IPS DF 4.7 (cell line): ENCODE data around the gene LCN6.
"Not testable (repeated sequence)": the region's sequence is repeated elsewhere in the genome, so short reads cannot be mapped to it uniquely, and the experiment has no call there.

Source experiments
- DNase-seq: peaks from one replicate; pipeline ENCODE4 v3.0.0-alpha.2; 2013; ENCODE audit warnings: low spot score; ENCODE audit errors: extremely low read depth

LCN6 gene

DNA sequence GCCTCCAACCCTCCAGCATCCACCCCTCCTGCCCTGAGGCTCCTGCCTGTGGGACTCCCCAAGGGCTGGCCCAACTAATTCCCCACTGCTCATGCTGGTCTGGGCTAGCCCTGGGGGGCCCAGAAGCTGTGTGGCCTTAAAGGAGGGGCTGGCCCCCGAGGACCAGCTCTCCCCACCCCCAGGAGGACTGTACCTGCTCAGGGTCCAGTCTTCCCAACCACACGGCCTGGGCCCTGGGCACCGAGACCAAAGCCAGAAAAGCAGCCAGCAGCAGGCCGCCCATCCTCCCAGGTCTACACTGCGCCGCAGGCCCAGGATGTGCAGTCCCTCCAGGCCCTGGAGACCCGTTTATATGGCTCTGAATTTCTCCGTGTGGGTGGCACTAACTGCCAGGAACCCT, at the start of gene LCN6:
Gene LCN6, minus strand, starts transcription at position 325 of the 400 bp plus-strand sequence. Its CDS starts 42 bp downstream, at position 283.
- no peak for DNase-seq

DNA sequence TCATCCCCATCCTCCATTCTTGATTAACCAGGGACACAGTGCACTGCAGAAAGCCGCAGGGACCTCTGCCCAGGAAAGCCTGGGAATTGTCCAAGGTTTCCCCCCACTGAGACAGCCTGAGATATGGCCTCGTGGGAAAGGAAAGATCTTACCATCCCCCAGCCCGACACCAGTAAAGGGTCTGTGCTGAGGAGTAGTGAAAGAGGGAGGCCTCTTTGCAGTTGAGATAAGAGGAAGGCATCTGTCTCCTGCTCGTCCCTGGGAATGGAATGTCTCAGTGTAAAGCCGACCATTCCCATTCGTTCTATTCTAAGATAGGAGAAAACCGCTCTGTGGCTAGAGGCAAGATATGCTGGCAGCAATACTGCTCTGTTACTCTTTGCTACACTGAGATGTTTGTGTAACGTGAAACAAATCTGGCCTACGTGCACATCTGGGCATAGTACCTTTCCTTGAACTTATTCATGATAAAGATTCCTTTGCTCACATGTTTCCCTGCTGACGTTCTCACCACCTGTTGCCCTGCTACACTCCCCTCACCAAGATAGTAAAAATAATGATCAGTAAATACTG, 48.5 kb upstream of the LCN6 start:
- DNase-seq, result not testable (repeated sequence)

DNA sequence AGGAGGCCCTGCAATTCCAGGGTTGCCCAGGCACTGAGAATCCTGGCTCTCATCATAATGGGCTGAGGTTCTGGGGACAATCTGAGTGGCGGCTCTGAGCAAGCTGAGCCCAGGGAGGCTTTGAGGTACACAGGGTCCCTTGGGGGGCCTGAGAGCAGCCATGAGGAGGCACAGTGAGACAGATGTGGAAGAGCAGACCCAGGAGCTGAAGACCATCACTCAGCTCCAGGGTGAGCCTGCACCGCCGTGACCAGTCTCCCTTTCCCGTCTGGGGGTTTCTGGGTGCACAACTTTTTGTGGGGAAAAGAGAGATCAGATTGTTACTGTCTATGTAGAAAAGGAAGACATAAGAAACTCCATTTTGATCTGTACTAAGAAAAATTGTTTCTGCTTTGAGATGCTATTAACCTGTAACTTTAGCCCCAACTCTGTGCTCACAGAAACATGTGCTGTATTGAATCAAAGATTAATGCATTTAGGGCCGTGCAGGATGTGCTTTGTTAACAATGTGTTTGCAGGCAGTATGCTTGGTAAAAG, 48.0 kb upstream of the LCN6 start, which contains the start of gene CCDC183:
Gene CCDC183, plus strand, starts transcription at position 101 of the 537 bp plus-strand sequence. Its CDS starts 60 bp downstream, at position 161.
- no peak for DNase-seq

DNA sequence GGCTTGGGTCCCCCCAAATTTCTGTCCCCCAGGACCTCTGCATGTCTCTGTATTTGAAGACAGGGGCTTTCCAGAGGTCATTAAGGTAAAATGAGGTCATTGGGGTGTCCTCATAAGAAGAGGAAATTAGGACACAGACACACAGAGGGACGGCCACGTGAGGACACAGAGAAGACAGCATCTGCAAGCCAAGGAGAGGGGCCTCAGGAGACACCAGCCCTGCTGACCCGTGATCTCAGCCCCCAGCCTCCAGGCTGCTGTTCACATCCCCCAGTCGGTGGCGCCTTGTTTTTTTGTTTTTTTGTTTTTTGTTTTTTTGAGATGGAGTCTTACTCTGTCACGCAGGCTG, 46.6 kb upstream of the LCN6 start:
- DNase-seq, result no peak

- no peak for DNase-seq
Observed at GRCh38 chr9:136794281-136794999, 46.1 kb upstream of the LCN6 start.

DNA sequence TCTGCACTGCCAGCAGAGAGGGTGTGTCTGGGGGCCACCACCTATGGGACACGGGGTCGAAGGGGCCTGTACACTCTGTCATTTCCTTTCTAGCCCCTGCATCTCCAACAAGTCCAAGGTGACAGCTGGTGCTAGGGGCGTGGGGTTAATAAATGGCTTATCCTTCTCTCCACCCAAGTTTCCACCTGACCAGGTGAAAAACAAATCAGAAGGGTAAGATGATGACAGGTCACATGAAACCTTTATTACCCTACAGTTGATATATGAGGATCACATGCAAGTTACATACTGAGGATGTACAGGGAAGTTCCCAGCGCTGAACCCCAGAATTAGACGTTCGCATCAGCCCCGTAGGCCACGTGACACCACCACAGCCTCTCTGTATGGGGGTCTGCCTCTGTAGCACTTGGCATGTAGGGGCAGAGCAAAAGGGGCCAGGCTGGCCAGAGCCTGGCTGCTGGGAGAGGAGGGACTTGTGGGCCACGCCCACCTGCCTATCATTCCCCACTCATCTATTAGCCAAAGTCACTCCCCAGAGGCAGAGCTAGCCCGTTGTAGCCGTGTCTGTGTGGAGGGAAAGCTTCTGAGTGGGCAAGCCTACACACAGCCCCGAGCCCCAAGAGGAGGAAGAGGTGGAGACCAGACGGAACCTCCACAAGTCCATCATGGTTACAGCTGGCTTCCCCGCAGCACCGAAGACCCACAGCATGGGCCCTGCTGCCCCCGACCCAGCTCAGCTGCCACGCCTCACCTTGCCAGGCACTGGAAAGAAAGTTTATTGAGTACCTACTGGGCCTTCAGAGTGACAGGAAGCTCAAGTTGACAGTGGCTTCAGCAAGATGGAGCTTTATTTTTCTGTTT, 45.0 kb upstream of the LCN6 start:
- DNase-seq, result no peak

DNA sequence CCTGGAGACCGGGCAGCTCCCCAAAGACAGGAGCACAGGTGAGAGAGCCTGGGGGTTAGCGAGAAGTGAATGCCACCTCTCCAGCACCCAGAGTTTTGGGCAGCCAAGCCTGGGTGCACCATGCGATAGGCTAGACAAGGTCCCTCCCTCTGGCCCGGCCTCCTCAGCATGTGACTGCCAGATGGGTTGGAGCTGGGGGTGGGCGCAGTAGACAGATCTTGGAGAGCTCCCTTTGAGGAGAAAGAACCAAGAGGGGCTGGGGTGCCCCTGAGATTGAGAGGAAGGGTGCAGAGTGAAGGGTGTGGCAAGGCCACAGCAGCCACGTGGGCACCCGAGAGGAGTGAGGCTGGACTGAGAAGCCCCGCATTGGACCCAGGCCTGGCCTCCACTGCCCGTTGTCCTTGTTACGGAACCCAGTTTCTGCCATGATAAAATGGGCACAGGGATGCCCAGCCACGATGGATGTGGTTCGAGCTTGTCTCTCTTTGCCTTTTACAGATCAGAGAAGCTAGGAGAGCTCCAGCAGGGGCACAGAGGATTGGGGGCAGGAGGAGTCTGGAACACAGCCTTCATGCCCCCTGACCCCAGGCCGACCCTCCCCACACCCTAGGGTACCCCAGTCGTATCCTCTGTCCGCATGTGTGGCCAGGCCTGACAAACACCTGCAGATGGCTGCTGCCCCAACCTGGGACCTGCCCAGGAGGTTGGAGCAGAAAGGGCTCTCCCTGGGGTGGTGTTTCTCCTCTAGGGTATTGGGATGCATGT, 44.2 kb upstream of the LCN6 start:
- no peak for DNase-seq

- no peak for DNase-seq
Observed at GRCh38 chr9:136791516-136792276, 43.4 kb upstream of the LCN6 start.

GRCh38 chr9:136790640-136791515, 42.6 kb upstream of the LCN6 start, which contains the start of gene TMEM141:
TMEM141 (plus strand) TSS chr9:136791344; CDS start chr9:136791371, 27 bp downstream.
- peak; percentile 91 for DNase-seq

GRCh38 chr9:136789523-136789937, 41.2 kb upstream of the LCN6 start:
- no peak for DNase-seq

DNA sequence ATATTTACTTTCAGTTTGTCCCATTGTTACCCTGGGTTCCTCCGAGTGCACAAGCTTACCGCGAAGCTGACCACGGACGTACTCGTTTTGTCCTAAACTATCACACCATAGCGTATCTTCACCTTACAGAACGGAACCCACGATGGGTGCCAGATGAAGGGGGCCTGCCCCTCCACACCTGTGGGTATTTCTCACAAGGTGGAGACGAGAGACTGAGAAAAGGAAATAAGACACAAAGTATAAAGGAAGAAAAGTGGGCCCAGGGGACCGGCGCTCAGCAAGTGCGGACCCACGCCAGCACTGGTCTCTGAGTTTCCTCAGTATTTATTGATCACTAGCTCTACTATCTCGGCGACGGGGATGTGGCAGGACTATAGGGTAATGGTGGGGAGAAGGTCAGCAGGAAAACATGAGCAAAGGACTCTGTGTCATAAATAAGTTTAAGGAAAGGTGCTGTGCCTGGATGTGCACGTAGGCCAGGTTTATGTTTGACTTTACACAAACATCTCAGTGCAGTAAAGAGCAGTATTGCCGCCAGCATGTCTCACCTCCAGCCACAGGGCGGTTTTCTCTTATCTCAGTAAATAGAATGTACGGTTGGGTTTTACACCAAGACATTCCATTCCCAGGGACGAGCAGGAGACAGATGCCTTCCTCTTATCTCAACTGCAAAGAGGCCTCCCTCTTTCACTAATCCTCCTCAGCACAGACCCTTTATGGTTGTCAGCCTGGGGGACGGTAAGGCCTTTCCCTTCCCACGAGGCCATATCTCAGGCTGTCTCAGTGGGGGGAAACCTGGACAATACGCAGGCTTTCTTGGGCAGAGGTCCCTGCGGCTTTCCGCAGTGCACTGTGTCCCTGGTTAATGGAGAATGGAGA, 40.6 kb upstream of the LCN6 start:
- DNase-seq, result not testable (repeated sequence)

GRCh38 chr9:136787690-136788400, 39.5 kb upstream of the LCN6 start:
- no peak for DNase-seq

DNA sequence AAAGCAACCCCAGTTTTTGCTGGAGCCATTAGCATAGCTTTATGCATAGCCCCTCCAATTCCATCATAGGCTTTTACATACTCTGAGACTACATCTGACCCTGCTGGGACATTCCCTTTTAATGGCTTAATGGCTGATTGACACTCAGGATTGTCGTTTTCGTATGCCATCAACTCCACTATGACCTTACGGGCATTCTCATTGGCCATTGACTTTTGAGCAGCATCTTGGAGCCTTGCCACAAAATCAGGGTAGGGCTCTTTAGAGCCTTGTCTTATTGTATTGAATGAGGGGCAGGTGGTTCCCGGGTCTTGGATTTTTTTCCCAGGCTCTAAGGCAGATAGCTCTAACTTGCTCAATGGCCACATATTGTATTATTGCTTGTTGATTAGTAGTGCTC, 38.7 kb upstream of the LCN6 start:
- DNase-seq, result not testable (repeated sequence)

- DNase-seq, result no peak
Observed at GRCh38 chr9:136786451-136786850, 38.1 kb upstream of the LCN6 start.

GRCh38 chr9:136785565-136786355, 37.4 kb upstream of the LCN6 start:
- not testable (repeated sequence) for DNase-seq

GRCh38 chr9:136784997-136785361, 36.7 kb upstream of the LCN6 start:
- no peak for DNase-seq
